Measurements from ENCODE around the gene NUTM2F.
"Not testable (repeated sequence)": the region's sequence is repeated elsewhere in the genome, so short reads cannot be mapped to it uniquely, and the experiment has no call there.

- TF ChIP-seq EZH2 (IDR thresholded peaks at IDR 0.05; ENCODE audit: borderline replicate concordance, low read depth, low read length, severe bottlenecking); CTCF (IDR thresholded peaks at IDR 0.05; ENCODE audit: extremely low read depth in 1 of 2, insufficient read depth in 1 of 2, low read depth in 1 of 2, low read length in 2 of 2); POLR2AphosphoS5 (IDR thresholded peaks at IDR 0.05; ENCODE audit: insufficient read depth, low read depth, low read length); POLR2A (IDR thresholded peaks at IDR 0.05; ENCODE audit: low read depth, low read length); JUN (IDR thresholded peaks at IDR 0.05; ENCODE audit: borderline replicate concordance, insufficient read depth, insufficient read length, low read depth); GATA2 (IDR thresholded peaks at IDR 0.05; ENCODE audit: insufficient read depth, insufficient read length, low read depth, low read length); MAX (IDR thresholded peaks at IDR 0.05; ENCODE audit: insufficient read depth, insufficient read length): not testable (repeated sequence)
Observed at GRCh38 chr9:94277029-94277428, 51.4 kb downstream of the NUTM2F start.
